C4-2B (cell line): ENCODE data around the gene NDOR1.

Experiments
- H3K27ac ChIP-seq: fragments of 450-650 bp; 2 replicates; pipeline ENCODE4 v1.5.1; 2017
- ZFX ChIP-seq: fragments of 450-650 bp; IDR thresholded peaks from 2 replicates; pipeline ENCODE4 v1.6.1; 2017
- TF ChIP-seq, protein P1 (sequence below): fragments of 450-650 bp; conservative IDR thresholded peaks from 2 replicates; pipeline ENCODE4 v1.5.1; 2017; ENCODE audit warnings: mild to moderate bottlenecking

The NDOR1 gene

DNA sequence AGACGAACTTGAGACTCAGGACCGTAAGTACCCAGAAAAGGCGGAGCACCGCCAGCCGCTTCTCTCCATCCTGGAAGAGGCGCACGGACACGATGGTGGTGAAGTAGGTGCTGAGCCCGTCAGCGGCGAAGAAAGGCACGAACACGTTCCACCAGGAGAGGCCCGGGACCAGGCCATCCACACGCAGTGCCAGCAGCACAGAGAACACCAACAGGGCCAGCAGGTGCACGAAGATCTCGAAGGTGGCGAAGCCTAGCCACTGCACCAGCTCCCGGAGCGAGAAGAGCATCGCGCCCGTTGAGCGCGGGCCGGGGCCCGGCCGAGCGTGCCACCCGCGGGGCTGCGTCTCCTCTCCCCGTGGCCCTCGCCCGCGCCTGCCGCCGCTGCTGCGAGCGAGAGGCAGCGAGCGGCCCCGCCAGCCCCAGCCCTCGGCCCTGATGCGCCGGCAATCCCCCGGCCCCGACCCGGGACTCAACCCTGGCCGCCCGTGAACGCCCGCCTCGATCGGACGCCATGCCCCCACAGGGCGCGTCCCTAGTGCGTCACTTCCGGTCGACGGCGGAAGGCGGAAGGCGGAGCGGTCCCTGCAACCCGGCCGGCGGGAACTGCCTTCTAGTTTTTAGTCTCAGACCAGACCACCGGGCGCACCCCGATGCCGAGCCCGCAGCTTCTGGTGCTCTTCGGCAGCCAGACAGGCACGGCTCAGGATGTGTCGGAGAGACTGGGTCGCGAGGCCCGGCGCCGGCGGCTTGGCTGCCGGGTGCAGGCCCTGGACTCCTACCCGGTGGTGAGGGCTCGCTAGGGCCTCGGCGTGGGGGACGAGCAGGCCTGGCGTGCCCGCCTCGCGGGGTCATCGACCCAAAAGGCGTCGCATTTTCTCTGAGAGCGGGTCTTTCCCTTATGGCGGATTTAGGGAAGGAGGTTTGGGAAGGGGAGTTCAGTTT lies at the start of gene NDOR1, which contains the start of gene TMEM203:
NDOR1 (plus strand) TSS at position 575 of the 944 bp plus-strand sequence; CDS start at position 653, 78 bp downstream.
TMEM203 (minus strand) TSS at position 523 of the 944 bp plus-strand sequence; CDS start at position 289, 234 bp downstream.
- TF ChIP-seq, protein P1, sequence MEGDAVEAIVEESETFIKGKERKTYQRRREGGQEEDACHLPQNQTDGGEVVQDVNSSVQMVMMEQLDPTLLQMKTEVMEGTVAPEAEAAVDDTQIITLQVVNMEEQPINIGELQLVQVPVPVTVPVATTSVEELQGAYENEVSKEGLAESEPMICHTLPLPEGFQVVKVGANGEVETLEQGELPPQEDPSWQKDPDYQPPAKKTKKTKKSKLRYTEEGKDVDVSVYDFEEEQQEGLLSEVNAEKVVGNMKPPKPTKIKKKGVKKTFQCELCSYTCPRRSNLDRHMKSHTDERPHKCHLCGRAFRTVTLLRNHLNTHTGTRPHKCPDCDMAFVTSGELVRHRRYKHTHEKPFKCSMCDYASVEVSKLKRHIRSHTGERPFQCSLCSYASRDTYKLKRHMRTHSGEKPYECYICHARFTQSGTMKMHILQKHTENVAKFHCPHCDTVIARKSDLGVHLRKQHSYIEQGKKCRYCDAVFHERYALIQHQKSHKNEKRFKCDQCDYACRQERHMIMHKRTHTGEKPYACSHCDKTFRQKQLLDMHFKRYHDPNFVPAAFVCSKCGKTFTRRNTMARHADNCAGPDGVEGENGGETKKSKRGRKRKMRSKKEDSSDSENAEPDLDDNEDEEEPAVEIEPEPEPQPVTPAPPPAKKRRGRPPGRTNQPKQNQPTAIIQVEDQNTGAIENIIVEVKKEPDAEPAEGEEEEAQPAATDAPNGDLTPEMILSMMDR = no peak
- TF ChIP-seq ZFX = peak; percentile 95; the same call in 1 of the 2 replicates
- H3K27ac ChIP-seq = peak within 1 kb of the TSS; percentile 86

DNA sequence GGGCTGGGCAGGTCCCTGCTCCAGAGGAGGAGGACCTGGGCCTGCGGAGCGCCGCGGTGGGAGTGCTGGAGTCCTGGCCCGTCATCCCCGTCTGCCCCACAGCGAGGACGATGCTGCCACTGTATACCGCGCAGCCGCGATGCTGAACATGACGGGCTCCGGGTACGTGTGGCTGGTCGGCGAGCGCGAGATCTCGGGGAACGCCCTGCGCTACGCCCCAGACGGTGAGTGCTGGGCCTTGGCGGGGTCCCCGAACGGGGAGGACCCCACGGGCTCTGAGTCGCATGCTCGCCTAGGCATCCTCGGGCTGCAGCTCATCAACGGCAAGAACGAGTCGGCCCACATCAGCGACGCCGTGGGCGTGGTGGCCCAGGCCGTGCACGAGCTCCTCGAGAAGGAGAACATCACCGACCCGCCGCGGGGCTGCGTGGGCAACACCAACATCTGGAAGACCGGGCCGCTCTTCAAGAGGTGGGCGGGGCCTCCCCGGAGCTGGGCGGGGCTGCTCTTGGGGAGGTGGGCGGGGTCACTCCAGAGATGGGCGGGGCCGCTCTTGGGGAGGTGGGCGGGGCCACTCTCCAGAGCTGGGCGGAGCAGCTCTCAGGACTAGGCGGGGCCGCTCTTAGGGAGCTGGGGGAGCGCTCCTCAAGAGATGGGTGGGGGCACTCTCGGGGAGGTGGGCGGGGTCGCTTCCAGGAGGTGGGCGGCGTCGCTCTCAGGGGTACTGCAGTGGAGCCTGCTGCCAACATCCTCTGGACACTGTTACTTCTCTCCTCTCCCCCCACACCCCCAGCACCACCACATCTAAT lies 48.7 kb upstream of the NDOR1 start:
- TF ChIP-seq ZFX = no peak
- TF ChIP-seq, protein P1 = no peak
- no peak overlapping the region for H3K27ac ChIP-seq

DNA sequence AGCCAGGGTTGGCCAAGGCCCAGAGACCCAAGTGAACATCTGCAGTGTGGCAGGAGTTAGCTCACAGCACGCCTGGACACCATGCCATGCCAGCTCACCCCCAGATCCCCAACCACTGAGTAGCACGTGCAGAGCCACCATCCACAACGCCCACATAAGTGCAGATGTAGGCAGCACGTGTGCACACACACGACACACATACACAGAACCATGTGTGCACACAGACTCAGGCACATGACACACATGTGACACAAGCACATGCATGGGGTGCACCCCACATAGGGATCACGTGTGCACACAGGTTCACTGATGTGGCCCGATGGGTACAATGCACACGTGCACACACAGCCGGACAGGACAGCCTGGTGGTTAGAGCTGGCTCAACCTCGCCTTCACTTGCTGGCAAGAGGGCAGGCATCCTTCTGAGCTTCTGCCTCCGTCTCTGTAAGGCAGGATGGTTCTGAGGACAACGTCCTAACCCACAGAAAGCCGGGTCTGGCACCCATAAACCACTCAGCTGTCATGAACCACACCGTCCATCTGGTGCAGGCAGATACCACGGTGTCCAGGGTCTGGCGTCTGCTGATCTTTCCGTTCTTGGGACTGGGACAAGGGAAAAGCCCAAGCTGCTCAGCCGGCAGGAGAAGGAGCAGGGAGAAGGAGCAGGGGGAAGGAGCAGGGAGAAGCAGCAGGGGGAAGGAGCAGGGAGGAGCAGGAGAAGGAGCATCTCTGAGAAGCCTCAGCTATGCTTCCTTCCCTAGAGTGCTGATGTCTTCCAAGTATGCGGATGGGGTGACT lies 47.7 kb upstream of the NDOR1 start:
- TF ChIP-seq ZFX = no peak
- TF ChIP-seq, protein P1 = no peak
- no peak overlapping the region for H3K27ac ChIP-seq

DNA sequence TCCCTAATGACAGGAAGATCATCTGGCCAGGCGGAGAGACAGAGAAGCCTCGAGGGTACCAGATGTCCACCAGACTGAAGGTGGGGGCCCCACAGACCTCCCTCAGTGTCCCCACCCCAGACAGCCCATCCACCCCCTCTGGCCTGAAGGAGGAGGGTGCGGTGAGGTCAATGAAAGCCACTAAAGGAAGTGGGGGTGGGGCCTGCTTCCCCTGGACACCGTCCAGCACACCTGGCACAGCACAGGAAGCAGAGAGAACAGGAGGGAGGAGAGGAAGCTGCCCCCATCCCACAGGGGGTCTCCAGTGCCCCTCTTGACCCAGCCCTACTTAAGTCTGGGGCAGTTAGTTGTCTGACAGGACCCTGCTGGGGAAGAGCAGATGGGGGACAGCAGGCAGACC lies 46.9 kb upstream of the NDOR1 start:
- TF ChIP-seq, protein P1 = no peak
- TF ChIP-seq ZFX = no peak
- H3K27ac ChIP-seq = no peak overlapping the region

DNA sequence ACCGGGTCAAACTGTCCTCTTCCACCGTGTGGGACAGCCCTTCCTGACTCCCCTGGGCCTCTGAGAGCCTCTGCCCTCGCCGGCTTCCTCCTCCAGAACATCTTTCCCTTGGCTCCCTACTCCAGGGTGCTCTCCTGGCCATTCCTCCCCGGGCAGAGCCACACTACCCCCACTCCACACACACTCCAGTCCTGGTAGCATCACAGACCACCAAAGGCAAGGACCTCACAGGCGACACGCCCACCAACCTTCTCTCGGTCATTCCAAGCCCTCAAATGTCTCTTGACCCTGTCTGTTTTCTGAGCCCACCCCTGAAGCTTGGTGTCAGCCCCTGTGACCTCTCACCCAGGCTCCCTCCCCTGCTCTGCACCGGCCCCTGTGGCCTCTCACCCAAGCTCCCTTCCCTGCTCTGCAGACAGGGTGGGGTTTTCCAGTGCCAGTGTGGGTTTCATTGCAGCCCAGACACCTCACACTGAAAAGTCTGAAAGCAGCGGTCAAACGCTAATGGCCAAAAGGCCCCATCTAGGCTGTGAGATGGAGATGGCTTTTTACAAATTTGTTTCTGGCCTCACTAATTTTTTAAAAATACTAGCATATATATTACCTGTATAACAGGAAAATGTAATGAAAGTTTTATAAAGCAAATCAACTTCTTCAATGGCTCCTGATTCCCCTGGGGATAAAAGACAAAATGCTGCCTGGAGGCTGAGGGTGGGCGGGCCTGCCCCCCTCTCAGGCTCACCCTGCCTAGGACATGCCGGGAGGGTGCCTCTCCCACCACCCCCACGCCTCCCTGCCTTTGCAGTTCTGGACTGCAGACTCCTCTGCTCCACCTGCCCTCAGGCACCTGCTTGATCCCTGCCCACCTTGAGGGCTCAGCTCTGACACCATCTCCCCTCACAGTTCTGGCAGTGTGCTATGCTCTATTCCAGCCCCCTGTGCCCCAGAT lies 46.1 kb upstream of the NDOR1 start:
- no peak overlapping the region for H3K27ac ChIP-seq
- TF ChIP-seq, protein P1 = no peak
- no peak for TF ChIP-seq ZFX

DNA sequence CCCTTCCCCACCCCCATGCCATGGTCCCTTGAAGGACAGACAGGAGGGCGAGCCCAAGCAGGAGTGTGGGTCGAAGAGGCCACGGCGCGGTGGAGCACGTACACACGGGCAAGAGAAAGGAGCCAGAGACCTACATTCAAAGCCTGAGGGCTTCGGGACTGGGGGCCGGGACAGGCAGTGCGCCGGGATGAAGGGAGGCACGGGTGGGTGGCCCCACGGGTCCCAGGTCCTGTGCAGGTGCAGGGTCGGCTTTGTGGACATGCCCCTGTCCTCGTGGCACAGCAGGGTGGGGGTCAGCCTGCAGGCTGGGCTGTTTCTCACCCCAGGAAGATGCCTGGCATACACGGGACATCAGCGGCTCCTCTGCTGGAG lies 45.5 kb upstream of the NDOR1 start:
- no peak overlapping the region for H3K27ac ChIP-seq
- TF ChIP-seq, protein P1 = no peak
- no peak for TF ChIP-seq ZFX
